ENCODE measurements around the gene PLCZ1.
"Not testable (repeated sequence)": the region's sequence is repeated elsewhere in the genome, so short reads cannot be mapped to it uniquely, and the experiment has no call there.

Gene PLCZ1

GRCh38 chr12:18703321-18703720 lies 34.5 kb downstream of the PLCZ1 start:
- DNase-seq = no peak

- no peak for DNase-seq
Measured at GRCh38 chr12:18700271-18700670, 37.5 kb downstream of the PLCZ1 start.

- DNase-seq = no peak
Measured at GRCh38 chr12:18696971-18697602, 40.7 kb downstream of the PLCZ1 start.

- DNase-seq = not testable (repeated sequence)
Measured at GRCh38 chr12:18693986-18694385, 43.8 kb downstream of the PLCZ1 start.

GRCh38 chr12:18690653-18691052 lies 47.2 kb downstream of the PLCZ1 start:
- no peak for DNase-seq

- DNase-seq = no peak
Measured at GRCh38 chr12:18689771-18690170, 48.0 kb downstream of the PLCZ1 start.

- no peak for DNase-seq
Measured at GRCh38 chr12:18684430-18684829, 53.4 kb downstream of the PLCZ1 start.

- DNase-seq = no peak
Measured at GRCh38 chr12:18683327-18684013, 54.3 kb downstream of the PLCZ1 start.

GRCh38 chr12:18681818-18682217 lies 56.0 kb downstream of the PLCZ1 start:
- DNase-seq = no peak

GRCh38 chr12:18676996-18677588 lies 60.7 kb downstream of the PLCZ1 start:
- DNase-seq = no peak

GRCh38 chr12:18676141-18676540 lies 61.7 kb downstream of the PLCZ1 start:
- DNase-seq = no peak

- DNase-seq = no peak
Measured at GRCh38 chr12:18658829-18659228, 79.0 kb downstream of the PLCZ1 start.

- DNase-seq = no peak
Measured at GRCh38 chr12:18658179-18658578, 79.6 kb downstream of the PLCZ1 start.

GRCh38 chr12:18655351-18655750 lies 82.5 kb downstream of the PLCZ1 start:
- no peak for DNase-seq

GRCh38 chr12:18653465-18653864 lies 84.3 kb downstream of the PLCZ1 start:
- no peak for DNase-seq

GRCh38 chr12:18652596-18652995 lies 85.2 kb downstream of the PLCZ1 start:
- no peak for DNase-seq

- no peak for DNase-seq
Measured at GRCh38 chr12:18651525-18651924, 86.3 kb downstream of the PLCZ1 start.

- no peak for DNase-seq
Measured at GRCh38 chr12:18646286-18646890, 91.4 kb downstream of the PLCZ1 start.

GRCh38 chr12:18644564-18644963 lies 93.2 kb downstream of the PLCZ1 start:
- no peak for DNase-seq

- no peak for DNase-seq
Measured at GRCh38 chr12:18643681-18644080, 94.1 kb downstream of the PLCZ1 start.

- no peak for DNase-seq
Measured at GRCh38 chr12:18640321-18640955, 97.4 kb downstream of the PLCZ1 start.

- DNase-seq = no peak
Measured at GRCh38 chr12:18634382-18634781, 103.4 kb downstream of the PLCZ1 start.
